HG03457 (cell line): ENCODE data around the gene PCLAF.
"Not testable (repeated sequence)": the region's sequence is repeated elsewhere in the genome, so short reads cannot be mapped to it uniquely, and the experiment has no call there.

Experiments used
- ATAC-seq: cut with Tn5 transposase; IDR thresholded peaks from one replicate; pipeline ENCODE4 v1.9.1; 2021; ENCODE audit warnings: moderate number of reproducible peaks; ENCODE audit not compliant: unreplicated experiment

The PCLAF gene

GRCh38 chr15:64369078-64369607 lies 12.1 kb downstream of the PCLAF start:
- ATAC-seq: no peak

DNA sequence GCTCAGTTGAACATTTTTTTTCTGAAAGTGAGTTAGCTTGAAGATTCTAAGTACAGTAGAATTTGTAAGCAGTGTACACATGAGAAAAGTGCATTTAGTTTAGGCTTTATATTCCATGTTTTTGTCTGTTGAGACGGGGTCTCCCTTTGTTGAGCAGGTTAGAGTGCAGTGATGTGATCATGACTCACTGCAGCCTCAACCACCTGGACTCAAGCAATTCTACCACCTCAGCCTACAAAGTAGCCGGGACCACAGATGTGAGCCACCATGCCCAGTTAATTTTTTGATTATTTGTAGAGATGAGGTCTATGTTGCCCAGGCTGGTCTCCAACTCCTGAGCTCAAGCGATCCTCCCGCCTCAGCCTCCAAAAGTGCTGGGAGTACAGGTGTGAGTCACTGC lies 20.0 kb downstream of the PCLAF start:
- ATAC-seq: no peak

GRCh38 chr15:64356710-64357040 lies 24.6 kb downstream of the PCLAF start:
- ATAC-seq: no peak

DNA sequence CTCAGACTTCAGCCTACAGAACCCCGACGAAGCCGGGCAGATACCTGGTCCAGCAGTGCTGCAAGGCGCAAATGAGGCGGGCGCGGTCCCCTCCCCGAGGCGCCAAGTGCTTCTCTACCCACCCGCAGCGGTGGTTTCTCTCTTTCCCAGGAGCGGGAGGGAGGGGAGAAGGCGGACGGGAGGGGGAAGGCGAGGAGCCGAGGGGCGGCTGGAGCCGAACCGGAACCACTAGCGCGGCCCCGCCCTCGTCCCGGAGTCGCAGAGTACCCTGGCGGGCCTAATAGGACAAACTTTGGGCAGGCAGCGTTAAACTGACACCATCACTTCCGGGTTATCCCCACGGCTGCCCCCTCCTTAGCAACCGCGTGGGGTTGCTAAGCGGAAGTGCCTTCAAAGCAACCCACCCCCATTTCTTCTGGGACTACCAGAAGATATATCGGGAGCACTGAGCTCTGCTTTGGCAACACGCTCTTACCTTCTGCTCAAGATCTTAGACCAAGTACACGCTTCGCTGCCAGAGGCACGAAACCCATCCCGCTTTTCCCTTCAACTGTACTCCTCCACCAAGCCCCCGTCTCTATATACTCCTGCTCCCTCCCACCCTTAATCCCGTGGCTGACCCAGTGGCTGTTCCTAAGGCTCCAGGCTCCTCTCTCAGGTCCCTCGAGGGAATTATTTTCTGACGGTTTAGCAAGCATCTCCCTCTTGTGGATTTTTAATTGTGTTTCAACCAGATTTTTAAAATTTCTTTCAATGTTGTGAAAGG lies 25.1 kb downstream of the PCLAF start, which contains the start of gene CSNK1G1:
Gene CSNK1G1 (minus strand): TSS at position 230 of the 766 bp plus-strand sequence. CDS start 55,674 bp downstream, outside the sequence.
- ATAC-seq: peak; percentile 83

- no peak for ATAC-seq
Observed at GRCh38 chr15:64355348-64355943, 25.8 kb downstream of the PCLAF start.

- ATAC-seq: no peak
Observed at GRCh38 chr15:64354688-64355344, 26.4 kb downstream of the PCLAF start.

GRCh38 chr15:64351265-64351664 lies 30.0 kb downstream of the PCLAF start:
- no peak for ATAC-seq

DNA sequence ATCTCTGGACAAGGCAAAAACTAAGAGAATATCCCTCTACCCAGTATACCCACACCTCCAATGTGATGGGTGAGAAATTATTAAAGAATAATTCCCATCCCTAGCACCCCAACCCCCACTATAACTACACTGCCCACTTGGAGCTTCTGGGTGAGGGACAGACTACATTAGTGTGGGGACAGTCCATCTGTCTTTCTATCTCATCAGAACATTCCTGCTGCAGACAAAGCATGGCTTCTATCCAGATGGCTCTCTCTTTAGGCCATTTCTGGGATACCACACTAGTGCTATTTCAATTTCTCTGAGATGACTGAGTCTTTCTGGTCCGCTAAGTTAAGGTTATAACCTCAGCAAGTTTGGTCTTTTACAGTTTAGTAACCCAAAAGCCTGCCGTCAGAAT lies 31.9 kb downstream of the PCLAF start:
- ATAC-seq: no peak

DNA sequence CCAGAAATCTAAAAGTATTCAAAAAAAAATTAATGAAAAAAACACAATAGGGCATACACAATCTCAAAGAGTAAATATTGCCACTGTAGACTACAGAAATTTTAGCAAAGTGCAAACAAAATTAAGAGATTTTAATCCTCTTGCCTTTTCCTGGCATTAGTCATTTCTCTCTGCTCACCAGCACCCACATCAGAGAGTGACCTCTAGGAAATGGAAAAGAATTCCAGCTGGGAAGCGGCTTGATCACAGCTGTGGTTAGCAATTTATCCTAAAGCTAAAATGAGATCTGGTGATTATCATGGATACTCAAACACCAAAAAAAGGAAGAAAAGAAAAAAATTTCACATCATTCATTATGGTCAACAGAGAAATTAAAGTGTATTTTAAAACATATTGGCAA lies 32.8 kb downstream of the PCLAF start:
- ATAC-seq: no peak

GRCh38 chr15:64346242-64346641 lies 35.0 kb downstream of the PCLAF start:
- ATAC-seq: not testable (repeated sequence)

DNA sequence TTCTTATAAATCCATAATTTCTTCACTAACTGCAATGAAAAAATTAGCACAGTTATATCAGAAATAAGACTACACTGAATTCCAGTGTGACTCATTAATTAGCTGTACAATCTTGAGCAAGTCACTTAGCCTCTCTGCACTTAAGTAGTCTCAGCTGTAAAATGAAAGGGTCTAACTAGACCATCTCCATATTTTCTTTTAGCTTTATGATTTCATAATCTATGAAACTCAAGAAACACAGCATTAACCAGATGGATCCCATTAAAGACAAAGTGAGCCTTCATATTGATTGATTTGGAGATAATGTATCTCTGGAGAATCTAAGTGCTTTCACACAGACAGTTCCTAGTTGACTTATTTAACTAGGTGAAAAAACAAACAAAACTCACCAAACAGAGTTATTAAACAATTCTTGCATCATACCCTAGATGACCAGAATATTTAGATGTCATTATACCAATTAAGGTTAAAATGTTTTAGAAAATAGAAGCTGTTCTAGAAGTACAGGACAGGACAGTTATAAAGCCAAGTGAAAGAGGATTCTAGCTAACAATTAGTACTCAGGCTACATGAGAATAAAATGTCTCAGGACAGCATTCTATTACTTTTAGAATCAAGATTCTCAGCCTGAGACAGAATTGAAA lies 36.5 kb downstream of the PCLAF start:
- ATAC-seq: no peak

DNA sequence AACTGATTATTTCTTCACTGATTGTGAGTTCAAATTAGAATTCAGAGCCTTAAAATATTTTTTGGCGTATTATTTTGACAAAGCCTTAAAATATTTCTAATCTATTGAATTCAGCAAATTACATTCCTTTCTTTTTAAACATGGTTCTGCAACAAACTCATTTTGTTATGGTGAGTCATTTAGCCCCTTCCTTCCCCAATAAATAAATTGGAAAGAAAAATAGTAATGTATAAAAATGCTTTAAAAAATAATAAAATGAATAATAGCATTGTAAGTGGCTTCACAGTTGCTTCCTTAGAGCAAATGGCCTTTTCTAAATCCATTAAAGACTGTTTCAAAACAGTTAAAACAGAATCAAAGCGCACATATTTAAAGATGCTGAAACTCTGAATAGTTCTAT lies 37.4 kb downstream of the PCLAF start:
- ATAC-seq: no peak

DNA sequence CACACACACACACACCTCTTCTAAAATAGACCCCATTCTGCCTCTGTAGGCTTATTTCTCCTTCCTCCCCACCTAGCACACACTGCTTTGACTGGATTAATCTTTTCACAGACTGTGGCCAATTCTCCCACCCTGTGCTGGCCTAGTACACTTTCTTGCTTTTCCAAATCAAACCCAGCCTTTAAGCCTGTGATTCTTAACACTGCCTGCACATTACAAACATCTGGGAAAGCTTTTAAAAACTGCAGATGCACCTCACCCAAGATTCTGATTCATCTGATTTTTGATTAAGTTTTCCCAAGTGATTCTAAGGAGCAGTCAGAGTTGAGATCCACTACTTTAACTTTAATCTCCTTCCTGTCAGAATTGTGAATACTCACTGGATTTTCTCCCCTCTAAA lies 38.0 kb downstream of the PCLAF start:
- no peak for ATAC-seq

- no peak for ATAC-seq
Observed at GRCh38 chr15:64341961-64342360, 39.3 kb downstream of the PCLAF start.

GRCh38 chr15:64340355-64340754 lies 40.9 kb downstream of the PCLAF start:
- ATAC-seq: no peak

DNA sequence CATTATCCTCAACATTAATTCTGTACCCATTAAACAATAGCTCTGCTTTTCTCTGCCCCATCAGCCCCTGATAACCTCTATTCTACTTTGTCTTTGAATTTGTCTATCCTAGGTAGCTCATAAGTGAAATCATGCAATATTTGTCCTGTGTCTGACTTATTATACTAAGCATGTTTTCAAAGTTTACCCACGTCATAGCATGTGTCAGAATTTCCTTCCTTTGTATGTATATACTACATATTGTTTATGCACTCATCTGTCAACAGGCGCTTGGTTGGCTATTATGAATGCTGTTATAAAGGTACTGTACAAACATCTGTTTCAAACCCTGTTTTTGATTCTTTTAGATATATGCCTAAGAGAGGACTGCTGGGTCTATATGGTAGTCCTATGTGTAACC lies 43.5 kb downstream of the PCLAF start:
- ATAC-seq: no peak

DNA sequence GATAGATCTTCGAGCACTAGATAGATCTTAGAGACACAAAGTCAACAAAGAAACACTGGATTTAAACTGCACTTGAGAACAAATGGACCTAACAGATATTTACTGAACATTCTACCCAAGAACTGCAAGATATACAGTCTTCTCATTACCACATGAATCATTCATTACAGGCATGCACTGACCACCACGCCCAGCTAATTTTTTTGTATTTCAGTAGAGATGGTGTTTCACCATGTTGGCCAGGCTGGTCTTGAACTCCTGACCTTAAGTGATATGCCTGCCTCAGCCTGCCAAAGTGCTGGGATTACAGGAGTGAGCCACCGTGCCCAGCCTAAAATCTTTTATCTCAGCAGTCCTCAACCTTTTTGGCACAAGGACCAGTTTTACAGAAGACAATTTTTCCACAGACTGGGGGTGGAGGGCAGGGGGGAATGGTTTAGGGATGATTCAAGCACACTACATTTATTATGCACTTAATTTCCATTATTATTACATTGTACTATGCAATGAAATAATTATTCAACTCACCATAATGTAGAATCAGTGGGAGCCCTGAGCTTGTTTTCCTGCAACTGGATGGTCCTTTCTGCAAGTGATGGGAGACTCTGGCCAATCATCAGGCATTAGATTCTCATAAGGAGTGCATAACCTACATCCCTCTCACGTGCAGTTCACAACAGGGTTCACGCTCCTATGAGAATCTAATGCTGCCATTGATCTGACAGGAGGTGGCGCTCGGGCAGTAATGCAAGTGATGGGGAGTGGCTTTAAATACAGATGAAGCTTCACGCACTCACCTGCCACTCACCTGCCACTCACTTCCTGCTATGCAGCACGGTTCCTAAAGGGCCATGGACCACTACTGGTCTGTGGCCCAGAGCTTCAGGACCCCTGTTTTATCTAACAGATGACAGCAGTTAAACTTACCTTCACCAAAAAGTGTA lies 47.0 kb downstream of the PCLAF start:
- ATAC-seq: no peak

GRCh38 chr15:64333516-64333915 lies 47.7 kb downstream of the PCLAF start:
- ATAC-seq: no peak

DNA sequence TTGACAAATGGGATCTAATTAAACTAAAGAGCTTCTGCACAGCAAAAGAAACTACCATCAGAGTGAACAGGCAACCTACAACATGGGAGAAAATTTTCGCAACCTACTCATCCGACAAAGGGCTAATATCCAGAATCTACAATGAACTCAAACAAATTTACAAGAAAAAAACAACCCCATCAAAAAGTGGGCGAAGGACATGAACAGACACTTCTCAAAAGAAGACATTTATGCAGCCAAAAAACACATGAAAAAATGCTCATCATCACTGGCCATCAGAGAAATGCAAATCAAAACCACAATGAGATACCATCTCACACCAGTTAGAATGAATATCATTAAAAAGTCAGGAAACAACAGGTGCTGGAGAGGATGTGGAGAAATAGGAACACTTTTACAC lies 49.6 kb downstream of the PCLAF start:
- not testable (repeated sequence) for ATAC-seq

GRCh38 chr15:64326975-64327374 lies 54.3 kb downstream of the PCLAF start:
- not testable (repeated sequence) for ATAC-seq
